ENCODE results near the gene GNG7. TPM values are rescaled to one million over a fixed set of nuclear protein-coding genes. Genes with fewer than 3 reads are reported as not detected.

Gene GNG7
- polyA plus RNA-seq, 1 of the 3 experiments (the other 2 are of a cell fraction) = 2.2 TPM

DNA sequence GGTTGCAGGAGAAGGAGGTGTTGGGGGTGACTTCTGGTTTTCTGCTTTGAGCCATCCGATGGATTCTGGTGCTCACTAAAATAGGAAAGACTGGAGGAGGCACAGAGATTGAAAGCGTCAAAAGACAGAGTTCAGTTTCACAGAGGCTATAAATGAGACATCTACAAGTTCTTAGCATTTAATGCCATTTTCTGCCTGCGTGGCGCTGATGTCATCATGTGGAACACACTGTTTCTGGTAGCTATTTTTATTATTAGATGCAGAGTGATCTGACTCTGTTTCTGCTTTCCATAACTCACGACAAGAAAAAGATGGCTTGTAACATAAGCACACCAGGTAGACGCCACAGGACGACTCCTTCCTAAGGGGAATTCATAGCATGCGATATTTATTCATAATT lies 40.6 kb upstream of the GNG7 start:
- H3K79me2 ChIP-seq (ENCODE audit: insufficient read depth) = 0 out of 2 replicates have a peak, but pooled peaks cover under 1% of the 10 kb centered on the region
- no peak overlapping the region for H3K9ac ChIP-seq
- no peak overlapping the region for H3K27ac ChIP-seq (ENCODE audit: low read depth in 2 of 2, low read length in 1 of 2)
- H3F3A ChIP-seq (replicated peaks; ENCODE audit: insufficient read depth) = no peaks in the 10 kb centered on the region
- TF ChIP-seq MEF2A (IDR thresholded peaks at IDR 0.05; ENCODE audit: borderline replicate concordance, low read depth) = no peak
- no peak for TF ChIP-seq POLR2AphosphoS5 (IDR thresholded peaks at IDR 0.05; ENCODE audit: low read depth, low read length)
- no peak for TF ChIP-seq YY1 (IDR thresholded peaks at IDR 0.05; ENCODE audit: low read depth)
- no peak for TF ChIP-seq FOSL2 (IDR thresholded peaks at IDR 0.05; ENCODE audit: borderline replicate concordance, low read depth)
- TF ChIP-seq ELF1 (IDR thresholded peaks at IDR 0.05) = no peak
- TF ChIP-seq TCF12 (IDR thresholded peaks at IDR 0.05) = no peak
- TF ChIP-seq SIN3A (IDR thresholded peaks at IDR 0.05; ENCODE audit: borderline replicate concordance, low read depth, low read length) = no peak
- no peak for TF ChIP-seq SMC3 (IDR thresholded peaks at IDR 0.05; ENCODE audit: low read depth, low read length)
- TF ChIP-seq, protein P1, sequence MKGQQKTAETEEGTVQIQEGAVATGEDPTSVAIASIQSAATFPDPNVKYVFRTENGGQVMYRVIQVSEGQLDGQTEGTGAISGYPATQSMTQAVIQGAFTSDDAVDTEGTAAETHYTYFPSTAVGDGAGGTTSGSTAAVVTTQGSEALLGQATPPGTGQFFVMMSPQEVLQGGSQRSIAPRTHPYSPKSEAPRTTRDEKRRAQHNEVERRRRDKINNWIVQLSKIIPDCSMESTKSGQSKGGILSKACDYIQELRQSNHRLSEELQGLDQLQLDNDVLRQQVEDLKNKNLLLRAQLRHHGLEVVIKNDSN (IDR thresholded peaks at IDR 0.05; ENCODE audit: borderline replicate concordance, low read depth) = no peak
- TF ChIP-seq NRF1 (IDR thresholded peaks at IDR 0.05; ENCODE audit: low read depth, low read length) = no peak
- no peak for TF ChIP-seq JUND (IDR thresholded peaks at IDR 0.05)
- no peak for TF ChIP-seq GATA2 (CRISPR knock-in tag; IDR thresholded peaks at IDR 0.05)
- no peak for TF ChIP-seq RFX5 (IDR thresholded peaks at IDR 0.05; ENCODE audit: low read length)
- TF ChIP-seq, protein P2, sequence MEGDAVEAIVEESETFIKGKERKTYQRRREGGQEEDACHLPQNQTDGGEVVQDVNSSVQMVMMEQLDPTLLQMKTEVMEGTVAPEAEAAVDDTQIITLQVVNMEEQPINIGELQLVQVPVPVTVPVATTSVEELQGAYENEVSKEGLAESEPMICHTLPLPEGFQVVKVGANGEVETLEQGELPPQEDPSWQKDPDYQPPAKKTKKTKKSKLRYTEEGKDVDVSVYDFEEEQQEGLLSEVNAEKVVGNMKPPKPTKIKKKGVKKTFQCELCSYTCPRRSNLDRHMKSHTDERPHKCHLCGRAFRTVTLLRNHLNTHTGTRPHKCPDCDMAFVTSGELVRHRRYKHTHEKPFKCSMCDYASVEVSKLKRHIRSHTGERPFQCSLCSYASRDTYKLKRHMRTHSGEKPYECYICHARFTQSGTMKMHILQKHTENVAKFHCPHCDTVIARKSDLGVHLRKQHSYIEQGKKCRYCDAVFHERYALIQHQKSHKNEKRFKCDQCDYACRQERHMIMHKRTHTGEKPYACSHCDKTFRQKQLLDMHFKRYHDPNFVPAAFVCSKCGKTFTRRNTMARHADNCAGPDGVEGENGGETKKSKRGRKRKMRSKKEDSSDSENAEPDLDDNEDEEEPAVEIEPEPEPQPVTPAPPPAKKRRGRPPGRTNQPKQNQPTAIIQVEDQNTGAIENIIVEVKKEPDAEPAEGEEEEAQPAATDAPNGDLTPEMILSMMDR (IDR thresholded peaks at IDR 0.05) = no peak
- TF ChIP-seq CHD2 (IDR thresholded peaks at IDR 0.05; ENCODE audit: low read length, partially characterized antibody) = no peak
- TF ChIP-seq MXI1 (IDR thresholded peaks at IDR 0.05; ENCODE audit: low read depth, low read length) = no peak
- TF ChIP-seq PBX3 (IDR thresholded peaks at IDR 0.05) = no peak
- TF ChIP-seq, protein P3, sequence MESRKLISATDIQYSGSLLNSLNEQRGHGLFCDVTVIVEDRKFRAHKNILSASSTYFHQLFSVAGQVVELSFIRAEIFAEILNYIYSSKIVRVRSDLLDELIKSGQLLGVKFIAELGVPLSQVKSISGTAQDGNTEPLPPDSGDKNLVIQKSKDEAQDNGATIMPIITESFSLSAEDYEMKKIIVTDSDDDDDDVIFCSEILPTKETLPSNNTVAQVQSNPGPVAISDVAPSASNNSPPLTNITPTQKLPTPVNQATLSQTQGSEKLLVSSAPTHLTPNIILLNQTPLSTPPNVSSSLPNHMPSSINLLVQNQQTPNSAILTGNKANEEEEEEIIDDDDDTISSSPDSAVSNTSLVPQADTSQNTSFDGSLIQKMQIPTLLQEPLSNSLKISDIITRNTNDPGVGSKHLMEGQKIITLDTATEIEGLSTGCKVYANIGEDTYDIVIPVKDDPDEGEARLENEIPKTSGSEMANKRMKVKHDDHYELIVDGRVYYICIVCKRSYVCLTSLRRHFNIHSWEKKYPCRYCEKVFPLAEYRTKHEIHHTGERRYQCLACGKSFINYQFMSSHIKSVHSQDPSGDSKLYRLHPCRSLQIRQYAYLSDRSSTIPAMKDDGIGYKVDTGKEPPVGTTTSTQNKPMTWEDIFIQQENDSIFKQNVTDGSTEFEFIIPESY (IDR thresholded peaks at IDR 0.05; ENCODE audit: borderline replicate concordance, low read depth) = no peak
- H3K9me3 ChIP-seq = no peaks in the 10 kb centered on the region
- no peak for DNase-seq
- H3K27me3 ChIP-seq (ENCODE audit: insufficient read depth) = peaks cover 5% of the 10 kb centered on the region; the same call in 1 of the 2 replicates
- no peak overlapping the region for H2AFZ ChIP-seq (ENCODE audit: low read depth)
- CTCF ChIA-PET = interaction anchor here (1.8 kb wide), 1 partner anchor 95 kb away, joined by 11 read pairs; no protein-coding TSS in a partner anchor
- H3K4me2 ChIP-seq = no peak overlapping the region
- no peaks in the 10 kb centered on the region for H4K20me1 ChIP-seq (ENCODE audit: insufficient read depth)
- no peak overlapping the region for H3K4me3 ChIP-seq (ENCODE audit: low read depth in 2 of 2, low read length in 1 of 2)
- peaks cover 0 to 5% of the 10 kb centered on the region in 2 experiments; a peak in 1 of 4 replicates for H3K4me1 ChIP-seq (ENCODE audit: control insufficient read depth in 1 of 2, insufficient read depth in 2 of 2, low read depth in 1 of 2, low read length in 1 of 2)
- 23% methylated on average over 8 of the region's 8 CpGs for WGBS (ENCODE audit: low lambda C conversion rate)
- H3K36me3 ChIP-seq (replicated peaks in 1 of 2; ENCODE audit: control insufficient read depth in 1 of 2, insufficient read depth in 2 of 2, low read length in 1 of 2) = no peaks in the 10 kb centered on the region
- H3K9me2 ChIP-seq = no peaks in the 10 kb centered on the region
- POLR2A ChIA-PET = no interaction called here
